C1 segment of cervical spinal cord (tissue), 14 donors: ENCODE data around the gene IKZF4.

ENCODE experiments used
- DNase-seq, 14 donors: peaks; one replicate each; lab custom pipeline; 2025; lab: John Stamatoyannopoulos, UW

IKZF4 gene

DNA sequence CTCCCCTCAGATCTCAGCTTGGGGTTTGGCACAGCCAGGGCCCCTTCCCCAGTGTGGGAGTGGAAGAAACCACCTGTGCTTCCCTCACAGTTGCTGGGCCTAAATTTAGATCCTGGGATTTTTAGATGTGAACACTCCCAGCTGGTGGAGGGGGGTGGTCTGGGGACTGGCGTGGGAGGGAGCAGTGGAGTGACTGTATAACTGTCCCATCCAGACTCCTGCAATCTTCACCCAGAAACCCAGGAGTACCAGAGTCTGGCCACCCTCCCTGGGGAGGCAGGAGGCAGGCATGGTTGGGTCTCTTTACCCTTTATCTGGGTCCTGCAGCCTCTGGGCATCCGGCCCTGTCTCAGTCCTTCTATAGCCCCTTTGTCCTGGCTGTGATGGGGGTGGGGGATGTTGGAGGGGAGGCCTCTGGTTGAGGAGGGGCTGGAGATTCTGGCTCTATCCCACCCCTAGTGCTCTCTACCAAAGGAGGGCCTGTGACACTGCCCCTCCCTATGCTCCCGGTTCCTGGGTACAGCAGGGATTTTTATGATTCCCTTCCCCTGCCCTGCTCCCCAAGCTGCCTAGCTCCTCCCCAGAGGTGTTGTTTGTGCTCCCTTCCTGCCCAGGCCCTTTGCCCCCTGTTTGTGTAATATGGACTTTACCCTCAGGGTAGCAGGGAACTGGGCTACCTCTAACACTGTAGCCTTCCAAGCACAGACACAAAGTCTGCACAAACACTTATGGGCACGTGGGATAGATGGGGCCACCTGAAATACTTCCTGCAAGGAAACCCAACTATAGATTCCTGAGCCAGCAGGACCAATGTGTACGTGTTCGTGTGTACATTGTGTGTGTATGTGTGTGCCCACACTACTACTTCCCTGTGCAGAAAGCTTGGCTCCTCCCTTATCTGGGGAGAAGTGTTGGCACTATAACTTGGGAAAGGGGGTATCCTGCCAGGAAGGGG, 60.8 kb downstream of the IKZF4 start:
- DNase-seq: peak in 9 of 14 donors; percentile 19 to 70 (median 49)

DNA sequence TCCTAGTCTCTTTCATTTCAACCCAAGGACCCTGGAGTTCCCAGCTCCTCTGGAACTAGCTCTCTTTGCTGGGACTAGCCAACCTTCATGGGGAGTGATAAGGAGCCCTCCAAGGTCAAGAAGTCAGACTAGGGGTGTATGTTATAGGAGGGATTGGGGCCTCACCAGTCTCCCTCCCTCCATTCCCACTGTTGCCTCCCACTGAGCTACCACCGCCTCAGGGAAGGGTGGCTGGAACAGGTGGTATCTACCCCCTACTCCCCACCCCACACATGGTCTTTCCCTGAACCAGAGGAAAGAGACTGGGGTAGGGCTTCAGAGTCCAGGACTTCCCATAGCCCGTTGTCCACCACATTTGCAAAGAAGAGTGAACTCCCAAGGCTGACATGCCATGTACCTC, 61.5 kb downstream of the IKZF4 start:
- DNase-seq: peak in 6 of 14 donors; percentile 39 to 67 (median 55)

DNA sequence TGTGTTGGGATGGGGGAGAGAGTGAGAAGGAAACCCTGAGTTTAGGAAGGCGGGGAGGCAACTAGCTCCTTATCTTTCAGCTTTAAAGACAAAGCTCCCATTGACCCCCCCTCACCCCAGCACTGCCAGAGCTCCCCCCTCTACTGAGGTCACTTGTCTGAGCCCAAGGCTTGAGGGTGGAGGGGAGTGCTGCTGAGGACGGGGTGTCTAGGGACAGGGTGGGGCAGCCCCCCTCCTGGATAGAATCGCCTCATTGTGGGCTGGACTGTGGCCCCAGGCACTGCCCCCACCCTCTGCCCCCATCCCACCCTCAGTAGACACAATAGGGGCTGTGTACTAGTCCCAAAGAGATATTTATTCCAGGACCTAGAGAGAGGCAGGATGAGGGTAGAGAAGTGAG, 62.1 kb downstream of the IKZF4 start:
- DNase-seq: peak in 13 of 14 donors; percentile 16 to 86 (median 71)

DNA sequence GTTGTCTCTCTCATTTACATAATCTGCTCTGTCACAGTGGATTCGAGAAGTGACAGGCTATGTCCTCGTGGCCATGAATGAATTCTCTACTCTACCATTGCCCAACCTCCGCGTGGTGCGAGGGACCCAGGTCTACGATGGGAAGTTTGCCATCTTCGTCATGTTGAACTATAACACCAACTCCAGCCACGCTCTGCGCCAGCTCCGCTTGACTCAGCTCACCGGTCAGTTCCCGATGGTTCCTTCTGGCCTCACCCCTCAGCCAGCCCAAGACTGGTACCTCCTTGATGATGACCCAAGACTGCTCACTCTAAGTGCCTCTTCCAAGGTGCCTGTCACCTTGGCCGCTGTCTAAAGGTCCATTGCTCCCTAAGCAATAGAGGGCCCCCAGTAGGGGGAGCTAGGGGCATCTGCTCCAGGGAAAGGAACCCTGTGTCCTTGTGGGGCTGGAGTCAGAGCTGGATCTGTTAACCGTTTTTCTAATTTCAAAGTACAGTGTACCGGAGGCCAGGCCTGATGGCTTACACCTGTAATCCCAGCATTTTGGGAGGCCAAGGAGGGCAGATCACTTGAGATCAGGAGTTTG, 64.2 kb downstream of the IKZF4 start:
- DNase-seq: peak in 2 of 14 donors; percentile 5 to 11

DNA sequence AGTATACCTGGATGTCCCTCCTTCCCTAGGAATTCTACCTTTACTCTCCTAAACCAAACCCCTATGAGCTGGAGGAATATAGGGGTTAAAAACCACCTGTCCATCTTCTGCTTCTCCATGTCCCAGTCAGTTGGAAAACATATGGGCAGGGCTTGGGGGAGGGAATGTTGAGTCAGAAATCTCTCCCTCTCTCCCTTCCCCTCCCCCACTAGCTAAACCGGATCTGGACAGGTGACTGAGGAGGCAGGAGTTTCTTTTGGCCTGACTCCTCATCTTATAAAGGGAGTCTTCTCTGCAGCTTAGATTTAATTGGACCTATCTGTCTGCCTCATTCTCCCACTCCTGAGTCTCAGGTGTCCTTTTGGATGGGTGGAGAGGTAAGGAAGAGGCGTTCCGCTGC, 65.3 kb downstream of the IKZF4 start:
- no peak for DNase-seq

DNA sequence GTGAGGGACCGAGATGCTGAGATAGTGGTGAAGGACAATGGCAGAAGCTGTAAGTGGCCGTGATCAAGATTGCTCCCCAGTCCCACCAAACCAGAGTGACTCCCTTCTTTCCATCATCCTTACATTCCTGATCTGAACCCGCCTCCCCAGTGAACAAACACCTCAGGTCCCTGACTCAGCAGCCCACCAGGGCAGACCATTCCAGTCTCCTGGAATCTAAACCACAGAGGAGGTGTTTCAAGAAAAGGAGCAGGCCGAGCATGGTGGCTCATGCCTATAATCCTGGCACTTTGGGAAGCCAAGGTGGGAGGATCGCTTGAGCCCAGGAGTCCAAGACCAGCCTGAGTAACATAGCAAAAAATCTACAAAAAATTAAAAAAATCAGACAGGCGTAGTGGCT, 65.8 kb downstream of the IKZF4 start:
- no peak for DNase-seq

DNA sequence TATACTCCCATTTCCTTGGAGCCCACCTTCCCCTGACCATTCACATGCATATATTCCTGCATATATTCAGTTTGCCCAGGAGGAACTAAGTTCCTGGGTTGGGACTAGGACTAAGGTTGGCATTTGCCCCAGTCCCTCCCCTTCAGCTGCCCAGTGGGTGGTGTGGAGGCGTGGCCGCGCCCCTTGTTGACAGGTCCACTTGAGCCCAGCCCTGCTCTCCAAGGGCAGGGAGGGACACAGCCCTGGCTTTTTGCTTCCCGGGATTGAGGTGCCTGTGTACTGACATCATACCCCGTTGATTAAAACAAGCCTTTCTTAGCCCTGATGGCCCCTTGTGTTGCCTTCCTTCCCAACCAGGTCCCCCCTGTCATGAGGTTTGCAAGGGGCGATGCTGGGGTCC, 66.4 kb downstream of the IKZF4 start:
- DNase-seq: peak in 2 of 14 donors; percentile 1 to 5
